GM19452 (cell line): ENCODE results near the gene KAT6B.
"Not testable (repeated sequence)": the region's sequence is repeated elsewhere in the genome, so short reads cannot be mapped to it uniquely, and the experiment has no call there.

Experiments
- ATAC-seq: cut with Tn5 transposase; IDR thresholded peaks from one replicate; pipeline ENCODE4 v1.9.1; 2021; ENCODE audit not compliant: unreplicated experiment

KAT6B gene

GRCh38 chr10:74887614-74888284 lies 61.3 kb downstream of the KAT6B start:
- ATAC-seq: no peak

- ATAC-seq: no peak
Measured at GRCh38 chr10:74888962-74889661, 62.7 kb downstream of the KAT6B start.

GRCh38 chr10:74889662-74889998 lies 63.2 kb downstream of the KAT6B start:
- no peak for ATAC-seq

- no peak for ATAC-seq
Measured at GRCh38 chr10:74890460-74890859, 64.1 kb downstream of the KAT6B start.

- no peak for ATAC-seq
Measured at GRCh38 chr10:74891053-74891452, 64.7 kb downstream of the KAT6B start.

- ATAC-seq: no peak
Measured at GRCh38 chr10:74892839-74893238, 66.4 kb downstream of the KAT6B start.

- not testable (repeated sequence) for ATAC-seq
Measured at GRCh38 chr10:74893329-74893728, 66.9 kb downstream of the KAT6B start.

- no peak for ATAC-seq
Measured at GRCh38 chr10:74896788-74897527, 70.6 kb downstream of the KAT6B start.

GRCh38 chr10:74898201-74898976 lies 72.0 kb downstream of the KAT6B start:
- ATAC-seq: peak; percentile 60

GRCh38 chr10:74900297-74900696 lies 73.9 kb downstream of the KAT6B start:
- peak; percentile 64 for ATAC-seq

GRCh38 chr10:74901301-74901700 lies 74.9 kb downstream of the KAT6B start:
- no peak for ATAC-seq

- ATAC-seq: no peak
Measured at GRCh38 chr10:74901867-74902450, 75.6 kb downstream of the KAT6B start.

- ATAC-seq: no peak
Measured at GRCh38 chr10:74903491-74903890, 77.1 kb downstream of the KAT6B start.

- no peak for ATAC-seq
Measured at GRCh38 chr10:74906611-74907198, 80.3 kb downstream of the KAT6B start.

GRCh38 chr10:74909670-74910069 lies 83.3 kb downstream of the KAT6B start:
- ATAC-seq: no peak

GRCh38 chr10:74910241-74910975 lies 84.0 kb downstream of the KAT6B start:
- no peak for ATAC-seq

GRCh38 chr10:74910976-74911350 lies 84.6 kb downstream of the KAT6B start:
- ATAC-seq: no peak

- no peak for ATAC-seq
Measured at GRCh38 chr10:74912182-74912581, 85.8 kb downstream of the KAT6B start.

GRCh38 chr10:74912682-74913081 lies 86.3 kb downstream of the KAT6B start:
- ATAC-seq: no peak
